ENCODE data around the gene NBPF3.

- TF ChIP-seq CTCF (IDR thresholded peaks at IDR 0.05) = no peak
- TF ChIP-seq EP300 (IDR thresholded peaks at IDR 0.05) = no peak
- no peak for TF ChIP-seq POLR2A (IDR thresholded peaks at IDR 0.05)
These were observed 91.3 kb downstream of the NBPF3 start for GRCh38 chr1:21531241-21531640.
